HG02610 (cell line): ENCODE measurements around the gene UTS2R.
"Not testable (repeated sequence)": the region's sequence is repeated elsewhere in the genome, so short reads cannot be mapped to it uniquely, and the experiment has no call there.

Experiments used
- ATAC-seq: cut with Tn5 transposase; IDR thresholded peaks from one replicate; pipeline ENCODE4 v1.9.1; 2021; ENCODE audit warnings: mild to moderate bottlenecking, moderate library complexity; ENCODE audit not compliant: unreplicated experiment

Gene UTS2R

DNA sequence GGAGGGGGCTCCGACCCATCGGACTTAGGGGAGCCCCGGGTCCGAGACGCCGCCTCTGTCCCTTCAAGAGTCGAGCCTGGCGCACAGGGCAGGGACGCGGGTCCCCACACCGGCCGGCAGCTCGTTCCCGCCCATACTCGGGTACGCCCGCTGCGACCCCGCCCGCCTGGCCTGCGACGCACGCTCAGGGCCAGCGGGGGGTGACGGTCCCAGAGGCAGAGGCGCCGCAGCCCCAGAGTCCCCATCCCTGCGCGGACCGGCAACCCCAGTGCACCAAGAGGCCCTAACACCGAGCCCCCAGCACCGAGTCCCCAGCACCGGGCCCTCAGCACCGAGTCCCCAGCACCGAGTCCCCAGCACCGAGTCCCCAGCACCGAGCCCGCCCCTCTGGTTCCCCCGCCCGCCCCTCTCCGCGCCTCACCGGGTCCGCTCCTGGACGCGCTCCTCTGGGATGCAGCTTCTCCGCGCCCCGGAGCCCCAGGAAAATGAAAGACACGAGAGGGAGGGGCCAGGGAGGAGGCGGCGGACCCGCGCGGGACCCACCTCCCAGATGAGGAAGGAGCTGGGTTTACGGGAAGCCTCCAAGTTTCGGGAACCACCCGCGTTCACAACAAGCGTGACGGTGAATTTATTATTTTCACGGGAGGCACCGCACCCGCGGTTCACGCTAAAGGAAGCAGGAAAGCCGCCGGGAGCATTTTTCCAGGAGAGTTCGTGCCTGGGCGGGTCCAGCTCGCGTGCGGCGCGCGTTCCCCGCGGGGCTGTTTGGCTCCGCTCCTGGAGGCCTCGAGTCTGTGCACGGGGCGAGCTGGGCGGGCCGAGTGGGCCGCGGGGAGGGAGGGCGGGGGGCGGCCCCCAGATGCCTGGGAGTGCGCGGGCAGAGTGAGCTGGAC, 38.0 kb upstream of the UTS2R start, which contains the start of gene SECTM1:
Gene SECTM1, minus strand, starts transcription at position 488 of the 893 bp plus-strand sequence. CDS start 6,526 bp downstream, outside the sequence.
- no peak for ATAC-seq

DNA sequence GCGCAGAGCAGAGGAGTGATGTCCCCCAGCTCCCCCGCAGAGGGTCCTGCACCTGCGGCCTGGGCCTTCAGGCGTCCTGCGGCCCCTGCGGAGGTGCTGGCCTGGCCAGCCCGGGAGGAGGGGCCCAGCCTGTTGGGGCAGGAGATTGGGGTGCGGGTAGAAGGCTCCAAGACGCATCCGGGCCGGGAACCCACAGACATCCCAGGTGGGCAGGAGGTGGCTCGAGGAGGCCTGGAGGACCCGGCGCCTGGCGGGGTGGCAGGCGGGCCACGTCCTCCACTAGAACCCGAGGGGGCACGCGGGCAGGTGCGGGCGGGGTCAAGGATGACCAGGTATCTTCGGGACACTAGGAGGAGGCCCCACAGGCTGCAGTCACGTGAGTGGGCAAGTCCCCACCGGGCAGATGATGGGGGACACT, 37.4 kb upstream of the UTS2R start:
- no peak for ATAC-seq

DNA sequence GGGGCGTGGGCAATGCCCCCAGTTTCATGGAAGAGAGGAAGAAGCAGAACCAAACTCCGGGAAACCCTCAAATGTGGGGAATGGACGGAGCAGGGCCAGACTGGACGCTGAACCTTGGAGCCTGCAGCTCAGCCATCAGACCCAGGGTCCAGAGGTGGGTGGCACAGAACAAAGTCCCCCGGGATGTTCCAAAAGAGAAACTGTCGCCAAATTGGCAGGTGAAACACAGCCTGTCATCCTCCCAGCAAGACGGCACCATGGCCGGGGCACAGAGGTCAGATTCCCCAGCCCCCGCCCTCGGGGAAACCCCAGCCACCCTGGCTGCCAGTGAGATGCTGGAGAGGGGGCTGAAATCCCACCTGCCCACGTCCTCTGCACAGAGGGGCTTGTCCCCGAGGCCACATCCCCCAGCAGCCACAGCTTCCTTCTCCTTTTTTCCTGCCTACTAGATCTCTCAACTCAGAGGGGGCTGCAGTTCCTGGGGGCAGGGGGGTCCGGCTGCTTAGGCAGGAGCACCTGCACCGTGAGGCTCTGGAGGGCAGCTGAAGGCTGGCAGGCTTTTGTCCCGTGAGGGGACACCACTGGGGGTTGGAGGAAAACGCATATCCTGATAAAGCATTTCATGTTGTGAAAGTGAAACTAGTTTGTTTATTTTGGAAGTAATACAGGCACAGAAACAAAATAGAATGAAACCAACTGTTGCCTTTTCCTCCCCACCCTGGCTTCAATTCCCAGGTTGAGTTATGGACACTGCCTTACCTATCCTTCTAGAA, 36.8 kb upstream of the UTS2R start:
- no peak for ATAC-seq

DNA sequence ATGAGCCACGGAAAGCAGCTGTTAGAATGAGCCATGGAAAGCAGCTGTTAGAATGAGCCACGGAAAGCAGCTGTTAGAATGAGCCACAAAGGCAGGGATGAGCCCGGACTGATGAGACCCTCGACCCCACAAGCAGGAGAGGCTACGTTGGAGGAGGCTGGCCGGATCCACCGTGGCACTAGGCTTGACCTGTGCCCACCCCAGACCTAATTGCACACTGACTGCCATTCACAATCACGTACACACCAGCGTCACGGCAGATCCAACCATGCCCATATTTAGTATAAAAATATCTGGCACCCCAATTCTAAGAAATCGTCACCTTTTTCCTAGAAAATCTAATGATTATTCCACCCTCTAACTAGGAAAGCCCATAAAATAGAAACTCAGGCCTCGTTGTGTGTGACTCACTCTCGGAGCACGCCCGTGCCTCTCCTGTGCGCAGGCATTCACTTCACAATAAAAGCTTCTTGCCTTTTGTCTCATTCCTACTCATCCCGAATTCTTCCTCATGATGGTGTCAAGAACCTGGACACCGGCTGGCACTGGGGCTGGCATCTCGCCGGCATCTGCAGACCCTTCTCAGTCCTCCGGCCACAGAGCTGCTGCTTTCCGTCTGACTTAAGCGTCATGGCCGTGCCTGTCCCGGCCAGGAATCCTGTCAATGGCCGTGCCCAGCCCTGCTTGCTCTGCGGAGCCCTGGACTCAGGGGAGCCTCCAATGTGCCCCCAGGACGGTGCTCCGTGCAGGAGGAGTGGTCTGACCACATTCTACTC, 32.5 kb upstream of the UTS2R start:
- ATAC-seq: no peak

GRCh38 chr17:82339634-82340580, 31.7 kb upstream of the UTS2R start:
- ATAC-seq: no peak

DNA sequence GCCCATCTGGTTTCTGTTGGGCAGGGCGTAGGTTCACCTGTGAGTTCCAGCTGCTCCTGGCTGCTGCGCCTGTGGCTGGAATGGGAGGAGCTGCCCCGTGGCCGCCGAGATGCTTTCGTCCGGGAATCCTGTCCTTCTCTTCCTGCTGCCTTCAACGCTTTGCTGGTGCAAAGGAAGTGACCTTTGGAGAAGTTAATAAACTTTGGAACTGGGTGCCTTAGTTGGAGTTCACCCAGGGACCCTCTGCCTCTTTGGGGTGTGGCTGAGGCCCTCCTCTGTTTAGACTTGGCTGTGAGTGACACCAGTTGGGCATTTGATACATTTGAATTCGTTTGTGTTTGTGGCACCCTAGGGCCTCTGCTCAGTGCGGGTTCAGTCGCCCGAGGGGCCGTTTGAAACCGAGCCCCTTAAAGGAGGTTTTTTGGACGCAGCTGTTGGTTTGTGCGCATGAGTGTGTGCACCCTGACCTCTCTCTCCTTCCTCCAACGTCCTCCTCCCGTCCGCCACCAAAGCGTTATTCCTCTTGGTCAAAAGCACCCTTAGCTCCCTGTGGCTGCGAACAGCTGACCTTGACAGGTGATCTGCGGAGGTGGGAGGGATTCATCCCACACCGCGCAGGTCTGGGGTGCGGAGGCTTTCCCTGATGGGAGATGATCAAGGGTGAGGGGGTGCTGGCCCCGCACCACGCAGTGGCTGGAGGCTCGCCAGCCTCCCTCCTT, 29.0 kb upstream of the UTS2R start:
- ATAC-seq: no peak

GRCh38 chr17:82343560-82343959, 28.0 kb upstream of the UTS2R start:
- no peak for ATAC-seq

- ATAC-seq: no peak
Observed at GRCh38 chr17:82344175-82344907, 27.2 kb upstream of the UTS2R start.

DNA sequence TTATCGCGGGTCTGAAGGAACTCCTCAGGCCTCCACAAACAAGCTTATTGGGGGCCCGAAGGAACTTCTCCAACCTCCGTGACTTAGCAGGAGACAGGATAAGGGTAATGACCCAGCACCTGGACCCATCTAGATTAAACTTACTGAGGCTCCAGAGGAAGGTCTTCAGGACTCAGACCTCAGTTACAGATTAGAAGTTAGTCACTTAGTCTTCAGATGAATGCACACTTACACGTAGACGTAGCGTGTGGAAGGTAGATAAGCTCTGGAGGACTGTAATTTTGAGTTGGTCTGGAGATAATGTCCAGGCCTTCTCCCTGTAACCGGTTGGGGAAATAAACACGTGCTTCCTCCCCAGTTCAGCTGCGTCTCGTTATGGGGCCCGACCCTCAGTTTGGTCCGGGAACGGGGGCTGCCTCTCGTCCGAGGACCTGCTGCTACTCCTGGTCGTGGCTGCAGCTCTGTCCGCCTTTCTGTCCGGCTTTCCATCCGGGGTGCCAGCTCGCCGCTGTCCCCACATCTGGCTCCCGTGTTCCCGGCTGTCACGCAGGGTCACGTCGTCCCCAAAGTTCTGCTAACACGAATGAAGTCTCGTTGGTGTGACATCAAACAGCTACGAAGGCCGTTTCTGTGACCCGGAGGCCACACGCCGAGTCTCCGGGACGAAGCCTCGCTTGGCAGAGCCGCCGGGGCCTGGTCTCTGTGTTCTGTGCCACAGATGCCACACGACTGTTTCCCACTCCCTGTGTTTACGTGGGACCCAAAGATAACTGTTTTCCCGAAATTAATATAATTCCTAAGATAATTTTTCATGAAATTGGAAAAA, 26.2 kb upstream of the UTS2R start:
- ATAC-seq: no peak

DNA sequence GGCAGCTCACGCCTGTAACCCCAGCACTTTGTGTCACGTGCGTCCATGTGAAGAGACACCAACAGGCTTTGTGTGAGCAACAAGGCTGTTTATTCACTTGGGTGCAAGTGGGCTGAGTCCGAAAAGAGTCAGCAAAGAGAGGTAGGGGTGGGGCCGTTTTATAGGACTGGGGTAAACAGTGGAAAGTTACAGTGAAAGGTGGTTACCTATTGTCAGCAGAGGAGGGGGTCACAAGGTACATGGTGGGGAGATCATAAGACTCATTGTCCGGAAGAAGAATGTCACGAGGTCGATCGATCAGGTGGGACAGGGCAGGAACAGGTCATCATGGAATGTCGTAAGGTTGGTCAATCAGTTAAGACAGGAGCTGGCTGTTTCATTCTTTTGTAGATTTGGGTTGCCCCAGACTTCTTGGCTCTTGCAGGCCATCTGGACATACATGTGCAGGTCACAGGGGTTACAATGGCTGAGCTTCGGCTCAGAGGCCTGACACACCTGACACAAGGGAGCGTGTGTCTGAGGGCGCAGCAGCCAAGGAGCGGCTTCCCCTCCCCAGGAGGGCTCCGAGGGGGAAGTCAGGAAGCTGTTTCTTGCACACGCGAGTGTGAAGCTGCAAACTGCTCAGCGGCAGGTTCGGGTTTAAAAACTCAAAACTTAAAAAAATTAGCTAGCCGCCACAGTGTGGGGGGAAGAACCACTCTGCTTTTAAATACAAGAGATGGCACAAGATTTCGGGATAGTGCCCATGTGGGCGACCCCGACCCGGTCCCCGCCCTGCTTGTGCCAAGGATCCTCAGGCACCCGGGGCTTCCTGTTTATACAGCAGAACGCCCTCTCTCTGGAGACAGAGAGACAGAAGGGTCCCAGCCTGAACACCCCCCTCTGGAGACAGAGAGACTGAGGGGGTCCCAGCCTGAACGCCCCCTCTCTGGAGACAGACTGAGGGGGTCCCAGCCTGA, 24.9 kb upstream of the UTS2R start:
- ATAC-seq: no peak

- ATAC-seq: not testable (repeated sequence)
Observed at GRCh38 chr17:82347994-82348393, 23.6 kb upstream of the UTS2R start.

DNA sequence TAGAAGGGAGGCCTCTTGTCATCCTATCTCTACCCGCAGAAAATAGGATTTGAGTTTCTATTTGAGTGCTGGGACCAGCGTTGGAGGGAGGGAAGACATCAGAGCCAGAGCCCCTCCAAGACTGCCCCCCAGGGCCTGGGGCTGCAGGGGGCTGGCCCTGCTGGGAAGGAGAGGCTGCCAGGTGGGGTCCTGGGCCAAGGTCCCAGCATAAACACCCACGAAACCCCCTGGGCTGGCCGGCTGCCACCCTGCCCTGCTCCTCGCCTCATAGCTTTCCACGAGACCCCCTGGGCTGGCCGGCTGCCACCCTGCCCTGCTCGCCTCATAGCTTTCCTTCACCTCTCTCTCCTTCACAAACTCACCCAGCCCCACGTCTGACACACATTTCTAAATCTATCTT, 23.1 kb upstream of the UTS2R start:
- no peak for ATAC-seq

DNA sequence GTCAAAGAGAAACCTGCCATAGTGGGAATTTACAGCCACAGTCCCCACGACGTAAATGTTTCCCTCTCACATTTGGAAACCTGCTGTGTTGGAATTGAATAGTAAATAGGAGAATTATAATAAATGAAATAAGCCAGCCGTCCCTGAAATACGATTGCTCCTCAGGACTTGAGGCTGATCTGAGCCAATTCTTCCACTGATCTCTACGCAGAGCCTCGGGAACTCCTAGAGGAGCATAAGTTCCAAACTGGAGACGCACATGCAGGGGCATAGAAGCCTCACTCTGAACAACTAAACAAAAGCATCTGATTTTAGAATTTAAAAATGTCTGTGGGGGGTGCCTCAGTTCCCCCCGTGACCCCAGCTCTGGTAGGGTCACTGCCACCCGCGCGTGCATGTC, 22.7 kb upstream of the UTS2R start:
- no peak for ATAC-seq

- no peak for ATAC-seq
Observed at GRCh38 chr17:82349287-82349701, 22.3 kb upstream of the UTS2R start.

DNA sequence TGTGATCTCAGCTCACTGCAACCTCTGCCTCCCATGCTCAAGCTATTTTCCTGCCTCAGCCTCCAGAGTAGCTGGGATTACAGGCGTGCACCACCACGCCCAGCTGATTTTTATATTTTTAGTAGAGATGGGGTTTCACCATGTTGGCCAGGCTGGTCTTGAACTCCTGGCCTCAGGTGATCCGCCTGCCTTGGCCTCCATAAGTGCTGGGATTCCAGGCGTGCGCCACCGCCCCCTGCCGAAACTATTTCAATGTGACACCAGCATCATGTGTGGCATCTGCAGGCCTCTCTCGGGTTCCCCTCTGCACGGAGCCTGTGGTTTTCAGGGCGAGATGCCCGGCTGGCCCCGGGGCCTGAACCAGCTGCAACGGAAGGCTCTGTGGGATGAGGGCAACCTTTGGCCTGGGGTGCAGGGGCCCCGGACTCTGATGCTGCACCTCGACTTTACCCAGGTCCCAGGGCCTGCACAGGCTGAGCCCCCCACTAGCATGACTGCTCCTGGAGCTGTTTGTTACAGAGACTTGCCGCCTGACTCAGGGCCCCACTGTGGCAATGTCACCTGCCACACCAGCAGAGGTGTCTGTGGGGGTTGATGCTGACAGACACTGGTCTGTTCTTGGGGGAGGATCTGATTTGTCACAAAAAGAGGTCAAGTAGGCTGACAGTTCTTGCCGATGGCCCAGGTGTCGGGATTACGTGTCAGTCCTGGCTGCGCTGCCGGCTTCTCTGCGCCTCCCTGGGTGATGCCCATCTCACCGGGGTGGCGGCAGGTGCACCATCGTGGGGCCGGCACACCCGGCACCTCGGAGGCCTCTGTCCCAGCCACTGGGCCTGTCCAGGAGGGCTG, 21.2 kb upstream of the UTS2R start:
- no peak for ATAC-seq

- ATAC-seq: no peak
Observed at GRCh38 chr17:82351254-82351712, 20.3 kb upstream of the UTS2R start.
